ENCODE results near the gene RUFY4. TPM values are rescaled to one million over a fixed set of nuclear protein-coding genes. Genes with fewer than 3 reads are reported as not detected.

The RUFY4 gene
- total RNA-seq, 1 experiment from 2014 or later, result not detected

GRCh38 chr2:218075975-218076811, 7.1 kb downstream of the RUFY4 start:
- Mint-ChIP-seq H3K9me3 (ENCODE audit: unreplicated experiment) (no peaks in the 10 kb centered on the region), H3K27ac (ENCODE audit: low read depth, unreplicated experiment) (no peak overlapping the region), H3K4me1 (ENCODE audit: insufficient read depth, unreplicated experiment) (no peaks in the 10 kb centered on the region), H3K36me3 (ENCODE audit: insufficient read depth, unreplicated experiment) (no peaks in the 10 kb centered on the region), H3K27me3 (ENCODE audit: insufficient read depth, unreplicated experiment) (peaks cover 9% of the 10 kb centered on the region), H3K4me3 (ENCODE audit: unreplicated experiment) (no peak overlapping the region)
- no TSS peak for BruUV-seq (replicated peaks)
- intact Hi-C loops (cut with micrococcal nuclease), result no loop called here
- DNase-seq (ENCODE audit: unreplicated experiment), result no peak
- ChIA-PET CTCF (interaction anchor here (1.0 to 1.9 kb wide), 3 partner anchors 7 to 290 kb away, joined by 3 to 9 read pairs (median 5); partner anchors contain the start of gene RUFY4), POLR2A (no interaction called here)
- TF ChIP-seq, protein P1, sequence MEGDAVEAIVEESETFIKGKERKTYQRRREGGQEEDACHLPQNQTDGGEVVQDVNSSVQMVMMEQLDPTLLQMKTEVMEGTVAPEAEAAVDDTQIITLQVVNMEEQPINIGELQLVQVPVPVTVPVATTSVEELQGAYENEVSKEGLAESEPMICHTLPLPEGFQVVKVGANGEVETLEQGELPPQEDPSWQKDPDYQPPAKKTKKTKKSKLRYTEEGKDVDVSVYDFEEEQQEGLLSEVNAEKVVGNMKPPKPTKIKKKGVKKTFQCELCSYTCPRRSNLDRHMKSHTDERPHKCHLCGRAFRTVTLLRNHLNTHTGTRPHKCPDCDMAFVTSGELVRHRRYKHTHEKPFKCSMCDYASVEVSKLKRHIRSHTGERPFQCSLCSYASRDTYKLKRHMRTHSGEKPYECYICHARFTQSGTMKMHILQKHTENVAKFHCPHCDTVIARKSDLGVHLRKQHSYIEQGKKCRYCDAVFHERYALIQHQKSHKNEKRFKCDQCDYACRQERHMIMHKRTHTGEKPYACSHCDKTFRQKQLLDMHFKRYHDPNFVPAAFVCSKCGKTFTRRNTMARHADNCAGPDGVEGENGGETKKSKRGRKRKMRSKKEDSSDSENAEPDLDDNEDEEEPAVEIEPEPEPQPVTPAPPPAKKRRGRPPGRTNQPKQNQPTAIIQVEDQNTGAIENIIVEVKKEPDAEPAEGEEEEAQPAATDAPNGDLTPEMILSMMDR (IDR thresholded peaks at IDR 0.05; ENCODE audit: unreplicated experiment), result no peak

DNA sequence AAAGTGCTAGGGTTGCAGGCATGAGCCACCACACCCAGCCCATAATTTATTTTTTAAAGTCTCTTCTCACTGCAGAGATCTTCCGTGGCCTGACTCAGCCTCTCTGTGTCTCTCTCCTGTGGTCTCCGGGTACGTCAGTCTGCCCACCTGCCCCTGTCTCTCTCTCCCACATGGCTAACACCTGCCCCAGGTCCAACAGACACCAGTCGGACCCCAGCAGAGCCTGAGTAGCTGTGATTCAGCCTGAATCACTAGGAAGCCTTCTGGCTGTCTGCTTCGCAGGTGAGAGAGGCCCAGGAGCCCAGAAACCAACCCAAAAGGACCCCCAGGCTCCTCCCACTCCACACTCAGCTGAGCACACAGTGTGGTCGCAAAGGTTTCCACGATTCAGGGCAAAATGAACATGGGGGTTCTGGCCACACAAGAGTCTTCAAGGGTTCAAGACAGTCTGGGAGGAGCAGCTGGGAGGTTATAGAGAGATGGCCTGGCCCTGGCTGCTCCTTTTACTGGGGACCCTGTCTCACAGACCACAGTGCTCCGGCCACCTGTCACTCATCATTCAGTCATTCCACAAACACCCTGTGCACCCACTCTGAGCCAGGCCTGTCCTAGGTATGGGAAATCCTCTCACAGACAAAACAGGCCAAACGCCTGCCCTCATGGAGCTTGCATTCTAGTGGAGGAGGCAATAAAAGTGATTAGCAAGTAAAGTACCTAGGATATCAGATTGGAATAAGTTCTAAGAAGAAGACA, 8.6 kb downstream of the RUFY4 start:
- no peaks in the 10 kb centered on the region for H3K27me3 Mint-ChIP-seq (ENCODE audit: insufficient read depth, unreplicated experiment)
- H3K9me3 Mint-ChIP-seq (ENCODE audit: unreplicated experiment), result no peaks in the 10 kb centered on the region
- H3K36me3 Mint-ChIP-seq (ENCODE audit: insufficient read depth, unreplicated experiment), result no peaks in the 10 kb centered on the region
- DNase-seq (ENCODE audit: unreplicated experiment), result no peak
- intact Hi-C loops (cut with micrococcal nuclease), result no loop called here
- H3K4me3 Mint-ChIP-seq (ENCODE audit: unreplicated experiment), result no peak overlapping the region
- POLR2A ChIA-PET, result no interaction called here
- no TSS peak for BruUV-seq (replicated peaks)
- TF ChIP-seq, protein P1 (IDR thresholded peaks at IDR 0.05; ENCODE audit: unreplicated experiment), result no peak
- CTCF ChIA-PET, result interaction anchor here (0.6 to 1.9 kb wide), 3 partner anchors 9 to 169 kb away, joined by 3 to 9 read pairs (median 5); partner anchors contain the start of gene RUFY4
- H3K4me1 Mint-ChIP-seq (ENCODE audit: insufficient read depth, unreplicated experiment), result no peaks in the 10 kb centered on the region
- no peak overlapping the region for H3K27ac Mint-ChIP-seq (ENCODE audit: low read depth, unreplicated experiment)

DNA sequence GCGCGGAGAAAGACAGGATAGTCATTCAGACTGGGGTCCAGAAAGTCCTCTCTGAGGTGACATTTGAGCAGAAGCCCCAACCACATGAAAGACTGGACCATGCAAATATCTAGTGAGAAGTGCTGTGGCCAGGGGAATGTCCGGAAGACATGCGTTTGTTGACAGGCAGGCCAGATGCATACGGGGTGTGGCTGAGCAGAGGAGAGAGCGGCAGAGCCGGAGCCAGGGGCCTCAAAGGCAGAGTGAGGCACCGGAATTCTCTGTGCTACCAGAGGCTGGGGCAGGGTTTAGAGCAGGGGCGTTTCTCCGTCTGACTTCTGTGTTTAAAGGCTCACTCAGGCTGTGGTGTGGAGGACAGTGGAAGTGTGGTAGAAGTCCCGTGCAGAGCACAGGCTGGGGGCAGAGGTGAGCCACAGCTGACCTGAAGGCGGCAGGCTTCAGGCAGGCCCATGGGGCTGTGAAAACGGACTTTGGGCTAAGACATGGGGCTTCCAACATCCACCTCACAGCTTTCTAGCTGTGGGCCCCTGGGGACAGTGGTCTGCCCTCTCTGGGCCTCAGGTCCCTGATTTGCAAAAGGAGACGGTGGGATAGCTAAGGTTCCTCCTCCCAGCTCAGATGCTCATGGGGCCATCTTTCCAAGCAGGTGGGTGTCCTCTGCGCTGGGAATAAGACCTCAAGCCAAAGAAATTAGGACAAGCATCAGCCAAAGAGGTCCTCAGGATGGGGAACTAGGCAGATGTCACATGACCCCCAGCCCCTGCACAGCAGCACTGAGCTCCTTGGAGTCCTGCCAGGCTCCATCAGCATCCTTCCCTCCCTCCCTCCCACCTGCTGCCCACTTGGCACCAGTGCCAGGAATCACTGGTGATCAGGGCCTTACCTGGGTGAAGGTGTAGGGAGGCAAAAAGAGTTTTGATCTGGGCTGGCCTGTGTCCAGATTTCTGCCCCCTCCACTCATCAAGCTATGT, 11.2 kb downstream of the RUFY4 start:
- Mint-ChIP-seq H3K36me3 (ENCODE audit: insufficient read depth, unreplicated experiment) (no peaks in the 10 kb centered on the region), H3K4me1 (ENCODE audit: insufficient read depth, unreplicated experiment) (no peaks in the 10 kb centered on the region), H3K27me3 (ENCODE audit: insufficient read depth, unreplicated experiment) (no peaks in the 10 kb centered on the region), H3K9me3 (ENCODE audit: unreplicated experiment) (no peaks in the 10 kb centered on the region), H3K27ac (ENCODE audit: low read depth, unreplicated experiment) (no peak overlapping the region), H3K4me3 (ENCODE audit: unreplicated experiment) (no peak overlapping the region)
- DNase-seq (ENCODE audit: unreplicated experiment), result no peak
- CTCF ChIA-PET, result interaction anchor here (1.0 to 1.5 kb wide), 3 partner anchors 12 to 294 kb away, joined by 4 to 5 read pairs (median 4); partner anchors contain the start of gene RUFY4
- BruUV-seq (replicated peaks), result no TSS peak
- TF ChIP-seq, protein P1 (IDR thresholded peaks at IDR 0.05; ENCODE audit: unreplicated experiment), result no peak
- POLR2A ChIA-PET, result no interaction called here
- intact Hi-C loops (cut with micrococcal nuclease), result no loop called here
